GM19035 (cell line): Measurements from ENCODE around the gene MBL2.

Experiments
- ATAC-seq: cut with Tn5 transposase; IDR thresholded peaks from one replicate; pipeline ENCODE4 v1.9.1; 2021; ENCODE audit not compliant: unreplicated experiment

The MBL2 gene

GRCh38 chr10:52774182-52774581 lies 1.6 kb upstream of the MBL2 start:
- no peak for ATAC-seq

GRCh38 chr10:52771534-52772445 lies 794 bp downstream of the MBL2 start:
- no peak for ATAC-seq

DNA sequence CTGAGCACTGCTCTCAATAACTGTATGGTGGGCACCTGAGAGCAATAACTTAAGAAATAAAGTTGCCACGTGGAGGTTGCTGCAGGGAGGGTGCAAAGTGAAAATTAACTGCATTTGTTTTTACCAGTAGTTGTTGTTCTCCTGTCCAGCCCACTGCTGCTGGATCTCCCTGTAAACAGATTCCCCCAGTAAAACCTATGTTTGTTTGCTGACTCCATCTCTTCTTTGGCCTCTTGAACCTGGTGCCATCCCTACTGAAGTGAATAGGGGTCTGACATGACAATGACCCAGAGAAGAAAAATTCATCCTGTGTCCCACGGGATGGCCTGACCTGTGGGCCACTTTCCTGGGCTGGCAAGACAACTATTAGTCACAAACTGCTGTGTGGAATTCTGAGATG lies 1.7 kb downstream of the MBL2 start:
- no peak for ATAC-seq

- ATAC-seq = no peak
These were observed 2.6 kb downstream of the MBL2 start for GRCh38 chr10:52769966-52770365.

- no peak for ATAC-seq
These were observed 4.5 kb downstream of the MBL2 start for GRCh38 chr10:52768001-52768532.

GRCh38 chr10:52762088-52762487 lies 10.5 kb downstream of the MBL2 start:
- no peak for ATAC-seq

DNA sequence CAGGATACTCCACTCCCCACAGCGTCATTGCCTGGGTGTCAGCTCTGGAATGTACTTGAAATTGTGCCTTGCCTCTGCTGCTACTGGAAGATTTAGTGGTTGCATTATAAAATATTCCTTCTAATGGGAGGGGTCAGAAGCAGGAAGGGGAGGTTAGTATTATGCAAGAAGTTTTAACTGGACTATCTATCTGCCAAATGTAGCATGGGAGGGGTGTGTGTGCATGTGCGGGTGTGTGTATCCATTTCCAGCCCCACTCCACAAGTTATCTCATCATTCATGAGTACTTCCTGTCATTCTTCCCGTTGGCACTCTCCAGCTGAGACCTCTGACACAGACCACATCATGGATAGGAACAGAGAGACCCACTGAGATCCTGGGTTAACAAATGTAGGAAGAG lies 13.4 kb downstream of the MBL2 start:
- no peak for ATAC-seq

- no peak for ATAC-seq
These were observed 14.2 kb downstream of the MBL2 start for GRCh38 chr10:52758406-52758805.

DNA sequence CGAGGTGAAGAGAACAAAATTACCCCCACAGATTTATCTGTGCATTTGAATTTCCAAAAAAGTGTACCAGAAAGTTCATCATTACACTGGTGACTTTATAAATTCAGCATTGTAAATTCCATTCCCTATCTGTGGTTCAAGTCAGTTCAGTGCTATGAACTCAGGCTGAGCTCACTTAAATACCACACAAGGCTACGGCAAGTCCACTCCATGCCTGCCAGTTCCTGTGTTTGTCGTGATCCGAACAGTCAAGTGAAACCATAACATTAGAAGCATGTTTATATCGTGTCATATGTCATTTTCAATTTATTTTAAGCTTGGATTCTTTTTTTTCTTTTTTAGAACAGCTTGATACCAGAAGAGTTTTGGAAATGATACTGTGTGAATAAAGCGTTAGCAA lies 14.8 kb downstream of the MBL2 start:
- no peak for ATAC-seq

GRCh38 chr10:52756966-52757365 lies 15.6 kb downstream of the MBL2 start:
- no peak for ATAC-seq

GRCh38 chr10:52756295-52756694 lies 16.3 kb downstream of the MBL2 start:
- no peak for ATAC-seq

GRCh38 chr10:52755297-52756062 lies 17.1 kb downstream of the MBL2 start:
- peak; percentile 50 for ATAC-seq

GRCh38 chr10:52752801-52753445 lies 19.7 kb downstream of the MBL2 start:
- ATAC-seq = no peak

DNA sequence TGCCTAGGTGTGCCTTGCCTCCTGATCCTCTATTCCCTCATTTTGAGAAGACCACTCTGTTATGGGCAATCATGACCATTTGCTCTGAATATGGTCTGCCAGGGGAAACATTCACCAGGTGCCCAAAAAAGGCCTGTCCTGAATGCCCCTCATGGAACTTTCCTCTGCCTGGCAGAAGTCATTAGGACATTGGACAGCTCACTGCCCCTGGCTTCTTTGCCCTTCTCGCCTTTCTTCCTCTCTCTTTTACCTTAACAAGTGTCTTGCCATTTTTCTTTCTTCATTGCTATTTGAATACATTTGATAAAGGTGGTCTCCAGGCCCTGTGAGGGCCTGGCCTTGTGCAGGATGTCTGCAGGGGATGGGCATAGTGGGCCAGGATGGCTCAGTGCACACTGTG lies 20.3 kb downstream of the MBL2 start:
- no peak for ATAC-seq

DNA sequence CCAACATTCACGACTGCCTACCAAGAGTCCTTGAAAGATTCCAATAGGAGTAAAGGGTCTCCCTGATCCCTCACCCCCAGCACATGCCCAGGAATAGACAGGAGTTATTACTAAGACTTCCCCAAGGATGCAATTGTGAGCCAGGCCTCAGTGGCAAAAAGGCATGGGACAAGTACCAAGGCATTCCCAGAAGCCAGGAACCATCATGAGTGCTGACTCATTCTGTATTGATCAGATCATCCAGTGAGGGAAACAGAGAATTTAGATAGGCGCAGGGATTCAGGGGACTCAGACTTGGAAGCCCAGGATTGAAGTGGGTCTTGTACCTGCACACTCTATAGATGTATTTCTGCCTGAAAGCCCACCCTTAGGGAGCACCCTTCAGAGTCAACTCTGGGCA lies 21.2 kb downstream of the MBL2 start:
- no peak for ATAC-seq

- no peak for ATAC-seq
These were observed 22.0 kb downstream of the MBL2 start for GRCh38 chr10:52750629-52751028.

DNA sequence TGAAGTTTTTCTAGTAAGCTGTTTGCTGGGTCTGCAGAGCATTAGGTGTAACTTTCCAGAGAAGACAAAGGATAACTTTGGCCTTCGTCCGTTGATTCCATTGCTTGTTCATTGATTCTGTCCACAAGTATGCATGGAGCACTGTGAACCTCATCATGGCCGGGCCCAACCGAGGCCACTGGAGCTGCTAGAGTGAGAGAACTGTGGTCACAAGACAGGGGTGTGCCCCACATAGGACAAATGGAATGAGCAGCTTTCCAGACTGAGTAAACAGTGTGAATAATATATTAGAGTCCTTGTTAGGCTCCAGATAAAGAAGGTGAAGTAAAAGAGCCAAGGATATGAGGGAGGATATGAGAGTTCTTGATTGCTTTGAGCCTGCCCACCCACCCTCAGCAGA lies 24.9 kb downstream of the MBL2 start:
- ATAC-seq = no peak

GRCh38 chr10:52746169-52746568 lies 26.4 kb downstream of the MBL2 start:
- no peak for ATAC-seq

DNA sequence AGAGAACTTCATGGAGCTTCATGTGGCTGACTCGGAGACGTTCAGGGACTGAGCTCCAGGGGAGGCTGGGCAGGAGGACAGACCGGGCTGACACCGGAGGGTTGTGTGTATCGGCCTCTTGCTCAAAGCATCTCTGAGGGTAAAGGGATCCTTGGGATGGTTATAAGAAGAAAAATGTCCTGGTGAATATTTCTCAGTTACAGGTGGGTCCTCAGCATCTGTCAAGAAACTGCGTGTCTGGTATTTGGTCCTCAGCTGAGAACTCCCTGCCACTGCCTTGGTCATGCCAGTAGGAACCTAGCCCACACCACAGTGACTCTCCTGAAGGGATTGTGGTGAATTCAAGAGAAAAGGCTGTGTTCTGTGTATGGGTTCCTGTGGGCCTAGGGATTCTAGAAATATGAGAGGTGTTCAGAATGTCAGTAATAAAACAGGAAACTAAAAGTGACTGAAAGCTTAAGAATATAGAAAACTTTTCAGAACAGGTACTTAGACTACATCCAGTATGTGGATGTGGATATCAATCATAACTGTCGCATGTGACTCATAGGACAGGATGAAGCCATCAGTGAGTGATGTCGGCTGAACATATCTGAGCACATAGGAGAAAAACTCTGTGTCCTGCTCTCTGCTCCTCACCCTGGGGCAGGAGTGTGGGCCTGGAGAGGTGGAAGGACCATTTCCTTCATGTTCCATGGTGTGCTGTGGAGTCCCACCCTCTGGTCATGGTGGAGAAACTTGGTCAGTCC lies 28.4 kb downstream of the MBL2 start:
- ATAC-seq = no peak

- ATAC-seq = no peak
These were observed 29.9 kb downstream of the MBL2 start for GRCh38 chr10:52742731-52743130.

GRCh38 chr10:52741851-52742250 lies 30.7 kb downstream of the MBL2 start:
- ATAC-seq = no peak
